GM12875 (cell line): ENCODE measurements around the gene AWAT2.

Experiments used
- H3K4me3 ChIP-seq: one replicate; pipeline ENCODE4 v1.5.1; 2011; ENCODE audit warnings: low read depth, low read length, control low read depth
- CTCF ChIP-seq: IDR thresholded peaks from 2 replicates; pipeline ENCODE4 v1.5.1; 2011; ENCODE audit warnings: low read depth, mild to moderate bottlenecking, control low read depth, inconsistent platforms, low read length, moderate library complexity, borderline replicate concordance; ENCODE audit not compliant: insufficient read depth

The AWAT2 gene

GRCh38 chrX:70054391-70054790 is 4.7 kb upstream of the AWAT2 start:
- no peak for TF ChIP-seq CTCF
- no peak overlapping the region for H3K4me3 ChIP-seq

DNA sequence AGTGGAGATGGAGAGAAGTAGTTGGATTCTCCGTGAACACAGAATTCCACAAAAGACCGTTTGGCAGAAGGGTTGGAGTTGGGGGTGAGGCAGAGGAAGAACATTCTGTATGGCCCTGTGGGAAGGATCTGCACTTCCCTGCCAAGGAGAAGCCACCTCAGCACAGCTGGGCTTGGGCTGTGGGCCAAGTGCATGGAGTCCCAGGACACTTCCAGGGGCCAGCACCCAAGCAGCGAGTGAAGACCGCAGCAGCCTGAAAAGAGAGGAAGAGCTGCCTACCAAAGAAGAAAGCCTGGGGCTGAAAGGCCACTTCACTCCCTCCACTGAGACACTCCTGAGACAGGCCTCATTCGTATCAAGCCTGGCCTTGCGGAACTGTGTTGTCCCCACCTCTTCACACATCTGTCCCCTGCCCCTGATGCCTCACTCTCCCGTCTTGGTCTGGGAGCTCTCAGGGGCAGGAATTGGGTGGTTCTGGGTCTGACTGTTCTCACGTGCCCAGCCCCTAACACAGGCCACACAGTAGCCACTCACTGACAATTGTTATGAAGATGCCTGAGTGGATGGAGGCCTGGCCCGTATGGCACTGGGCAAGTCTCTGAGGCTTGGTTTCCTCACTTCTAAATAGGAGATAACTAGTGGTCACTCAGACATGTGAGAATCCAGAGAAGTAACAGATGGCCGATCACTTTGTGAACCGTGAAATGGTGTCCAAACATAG is 3.3 kb upstream of the AWAT2 start:
- no peak overlapping the region for H3K4me3 ChIP-seq
- TF ChIP-seq CTCF = no peak

GRCh38 chrX:70049406-70049805 is 332 bp downstream of the AWAT2 start:
- no peak overlapping the region for H3K4me3 ChIP-seq
- no peak for TF ChIP-seq CTCF

DNA sequence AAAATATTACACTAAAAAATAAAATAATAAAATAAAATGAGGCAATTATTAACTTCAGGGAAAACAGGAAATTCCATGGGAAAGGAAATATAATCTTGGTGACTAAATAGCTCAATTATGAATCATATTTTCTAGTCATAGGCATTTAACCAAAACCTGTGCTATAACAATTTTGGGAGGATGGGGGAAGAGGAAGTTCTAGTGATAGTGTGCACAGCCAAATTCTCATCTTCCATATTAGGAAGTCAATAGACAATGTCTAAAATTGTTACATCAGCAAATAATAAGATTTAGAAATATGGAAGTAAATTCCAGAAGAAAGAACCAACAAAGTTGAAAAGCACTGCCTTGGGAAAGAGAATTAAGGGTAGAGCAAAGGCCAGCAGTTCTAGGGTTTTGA is 2.8 kb downstream of the AWAT2 start:
- H3K4me3 ChIP-seq = no peak overlapping the region
- TF ChIP-seq CTCF = no peak

DNA sequence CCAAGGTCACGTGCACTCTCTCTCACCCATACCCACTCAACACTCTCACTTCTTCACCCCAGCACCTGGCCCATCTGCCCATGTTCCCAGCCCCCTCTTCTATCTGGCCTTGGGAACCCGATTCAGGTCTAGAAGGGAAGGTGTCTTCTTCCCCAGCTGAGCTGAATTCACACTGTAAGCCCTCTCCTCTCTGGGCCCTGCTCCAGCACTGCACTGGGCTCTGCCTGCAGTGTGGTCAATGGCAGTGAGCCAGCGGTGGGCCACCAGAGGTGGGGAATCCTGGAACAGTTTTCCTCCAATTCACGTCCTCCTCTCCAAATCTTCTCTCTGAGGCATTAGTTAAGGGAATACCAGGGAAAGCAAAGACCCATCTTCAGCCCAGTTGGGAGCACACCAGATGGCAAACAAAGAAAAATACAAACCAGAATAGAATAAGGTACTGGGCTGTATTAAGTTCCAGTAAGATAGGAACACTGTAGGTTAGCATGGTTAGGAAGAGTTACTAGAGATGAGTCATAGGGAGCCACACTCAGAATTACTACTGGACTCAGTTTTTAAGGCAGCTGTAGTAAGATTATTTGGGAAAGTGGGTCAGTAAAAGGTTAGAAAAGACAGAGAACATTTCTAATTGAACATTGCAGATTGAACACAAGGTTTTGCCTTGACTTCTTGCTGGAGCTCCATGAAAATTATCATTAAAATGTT is 5.0 kb downstream of the AWAT2 start:
- no peak overlapping the region for H3K4me3 ChIP-seq
- TF ChIP-seq CTCF = no peak

DNA sequence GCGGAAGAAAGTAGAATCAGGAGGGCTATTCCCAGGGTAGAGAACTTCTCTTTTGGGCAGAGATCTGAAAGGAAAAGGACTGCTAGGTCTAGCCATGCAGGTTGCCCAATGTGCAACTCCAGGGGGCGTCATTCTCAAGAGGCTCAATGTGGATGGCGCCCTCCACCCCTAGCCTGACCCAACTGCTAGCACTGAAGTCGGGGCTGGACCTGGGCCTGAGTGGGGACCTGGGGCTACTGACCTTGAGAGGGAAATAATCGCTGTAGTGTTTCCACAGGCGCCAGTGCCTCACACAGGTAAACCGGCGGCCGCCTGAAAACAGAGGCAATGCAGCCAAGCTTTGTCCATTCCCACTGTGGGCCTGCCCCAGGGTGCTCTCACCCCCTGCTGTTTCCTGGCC is 6.1 kb downstream of the AWAT2 start:
- no peak for TF ChIP-seq CTCF
- H3K4me3 ChIP-seq = no peak overlapping the region

GRCh38 chrX:70042399-70043371 is 7.1 kb downstream of the AWAT2 start:
- H3K4me3 ChIP-seq = no peak overlapping the region
- no peak for TF ChIP-seq CTCF
